ENCODE results near the gene SAMD4A. TPM values are rescaled to one million over a fixed set of nuclear protein-coding genes. Genes with fewer than 3 reads are reported as not detected.

Gene SAMD4A
- total and polyA plus RNA-seq, 8 donors: 2.5 to 67.4 (median 15.9) TPM

GRCh38 chr14:54609576-54609975 is 42.6 kb downstream of the SAMD4A start:
- intact Hi-C loops (cut with DNase I; ENCODE audit: low total_unique reads): no loop called here
- TF ChIP-seq POLR2A (IDR thresholded peaks at IDR 0.05) (no peak), EP300 (IDR thresholded peaks at IDR 0.05) (no peak), CTCF (IDR thresholded peaks at IDR 0.05) (no peak), POLR2AphosphoS5 (IDR thresholded peaks at IDR 0.05) (no peak)

GRCh38 chr14:54610051-54610977 is 43.4 kb downstream of the SAMD4A start:
- no peak for DNase-seq
- H3K4me1 ChIP-seq: peaks cover 0 to 26% (median 15%) of the 10 kb centered on the region in 4 donors
- TF ChIP-seq EP300 (IDR thresholded peaks at IDR 0.05) (no peak), POLR2AphosphoS5 (IDR thresholded peaks at IDR 0.05) (no peak), CTCF (IDR thresholded peaks at IDR 0.05) (no peak), POLR2A (IDR thresholded peaks at IDR 0.05) (no peak)
- no peak overlapping the region for H3K27ac ChIP-seq
- no peaks in the 10 kb centered on the region for H3K36me3 ChIP-seq
- H3K9me3 ChIP-seq: no peaks in the 10 kb centered on the region
- H3K4me3 ChIP-seq: no peak overlapping the region
- WGBS, 5 donors: 79 to 92% (median 86%) methylated on average over 12 of the region's 12 CpGs
- intact Hi-C loops (cut with DNase I; ENCODE audit: low total_unique reads): no loop called here
- no peaks in the 10 kb centered on the region for H3K27me3 ChIP-seq

More at GRCh38 chr14:54609576-54609975, 42.6 kb downstream of the SAMD4A start:
- 71 to 82% (median 74%) methylated on average over 5 of the region's 5 CpGs for WGBS, 5 donors
- H3K27me3 ChIP-seq: no peaks in the 10 kb centered on the region
- no peak for DNase-seq
- no peak overlapping the region for H3K4me3 ChIP-seq
- H3K9me3 ChIP-seq: no peaks in the 10 kb centered on the region
- no peak overlapping the region for H3K27ac ChIP-seq
- H3K36me3 ChIP-seq: no peaks in the 10 kb centered on the region
- peaks cover 0 to 26% (median 15%) of the 10 kb centered on the region in 4 donors for H3K4me1 ChIP-seq

- no peak overlapping the region for H3K4me3 ChIP-seq
- no peaks in the 10 kb centered on the region for H3K9me3 ChIP-seq
- H3K27me3 ChIP-seq: no peaks in the 10 kb centered on the region
- H3K4me1 ChIP-seq: peaks cover 0 to 11% (median 5%) of the 10 kb centered on the region in 4 donors
- TF ChIP-seq POLR2A (IDR thresholded peaks at IDR 0.05): no peak
- TF ChIP-seq CTCF (IDR thresholded peaks at IDR 0.05): no peak
- TF ChIP-seq EP300 (IDR thresholded peaks at IDR 0.05): no peak
- TF ChIP-seq POLR2AphosphoS5 (IDR thresholded peaks at IDR 0.05): no peak
- 54 to 68% (median 62%) methylated on average over 3 of the region's 3 CpGs for WGBS, 5 donors
- intact Hi-C loops (cut with DNase I; ENCODE audit: low total_unique reads): no loop called here
- no peak for DNase-seq
- H3K27ac ChIP-seq: no peak overlapping the region
- no peaks in the 10 kb centered on the region for H3K36me3 ChIP-seq
Observed at GRCh38 chr14:54614296-54614695, 47.4 kb downstream of the SAMD4A start.

- Histone ChIP-seq H3K4me3 (no peak overlapping the region), H3K4me1 (peaks cover 0 to 5% (median under 1%) of the 10 kb centered on the region in 4 donors), H3K9me3 (no peaks in the 10 kb centered on the region), H3K27ac (no peak overlapping the region), H3K27me3 (no peaks in the 10 kb centered on the region), H3K36me3 (no peaks in the 10 kb centered on the region)
- no peak for DNase-seq
- TF ChIP-seq POLR2A (IDR thresholded peaks at IDR 0.05) (no peak), POLR2AphosphoS5 (IDR thresholded peaks at IDR 0.05) (no peak), CTCF (IDR thresholded peaks at IDR 0.05) (no peak), EP300 (IDR thresholded peaks at IDR 0.05) (no peak)
- intact Hi-C loops (cut with DNase I; ENCODE audit: low total_unique reads): no loop called here
- 76 to 87% (median 83%) methylated on average over 3 of the region's 3 CpGs for WGBS, 5 donors
Observed at GRCh38 chr14:54617467-54617866, 50.5 kb downstream of the SAMD4A start.

All from stomach (tissue), 9 donors.